Fibroblast of lung (primary cell): Measurements from ENCODE around the gene RAB31. TPM values are rescaled to one million over a fixed set of nuclear protein-coding genes. Genes with fewer than 3 reads are reported as not detected.

Experiments used
- DNase-seq, 2 donors: peaks; one replicate each; pipeline versions ENCODE4 v3.0.0 to v3.0.0-alpha.2; 2010; ENCODE audit warnings: low read depth in 2 of 2
- H2AFZ ChIP-seq: 2 replicates; pipeline ENCODE4 v1.5.1; 2012; ENCODE audit warnings: low read length, control low read depth, inconsistent platforms
- H3K27ac ChIP-seq: 2 replicates; pipeline ENCODE4 v1.5.1; 2011; ENCODE audit warnings: low read length, control low read depth; ENCODE audit not compliant: insufficient read depth
- H3K27me3 ChIP-seq: 2 replicates; pipeline ENCODE4 v1.5.1; 2011; ENCODE audit warnings: mild to moderate bottlenecking, low read length; ENCODE audit not compliant: control insufficient read depth, insufficient read depth
- H3K36me3 ChIP-seq: 2 replicates; pipeline ENCODE4 v1.5.1; 2011; ENCODE audit warnings: low read length; ENCODE audit not compliant: control insufficient read depth, insufficient read depth
- H3K4me1 ChIP-seq: 2 replicates; pipeline ENCODE4 v1.5.1; 2011; ENCODE audit warnings: low read length; ENCODE audit not compliant: control insufficient read depth, insufficient read depth; ENCODE audit errors: extremely low read depth
- H3K4me2 ChIP-seq: 2 replicates; pipeline ENCODE4 v1.5.1; 2011; ENCODE audit warnings: low read length, control low read depth; ENCODE audit not compliant: insufficient read depth; ENCODE audit errors: extremely low read depth
- H3K4me3 ChIP-seq, 4 experiments: fragments of 200-600 bp in 1 of 4; sonication (generic) in 1 of 4; replicated peaks in 1 of 4; 2 replicates each; pipeline ENCODE4 v1.5.1; 2011 to 2016; ENCODE audit warnings: low read length in 4 of 4, low read depth in 3 of 4, mild to moderate bottlenecking in 3 of 4, control low read depth in 2 of 4, inconsistent platforms in 1 of 4, mixed read lengths in 1 of 4; ENCODE audit not compliant: insufficient read depth in 1 of 4; ENCODE audit errors: control extremely low read depth in 1 of 4
- H3K79me2 ChIP-seq: 2 replicates; pipeline ENCODE4 v1.5.1; 2012; ENCODE audit warnings: mild to moderate bottlenecking, low read length, inconsistent platforms; ENCODE audit not compliant: control insufficient read depth, insufficient read depth
- H3K9ac ChIP-seq: 2 replicates; pipeline ENCODE4 v1.5.1; 2011; ENCODE audit warnings: mild to moderate bottlenecking, low read length, control low read depth; ENCODE audit not compliant: insufficient read depth
- H3K9me3 ChIP-seq: 2 replicates; pipeline ENCODE4 v1.5.1; 2012; ENCODE audit warnings: low read depth, low read length; ENCODE audit not compliant: control insufficient read depth, insufficient read depth
- H4K20me1 ChIP-seq: 2 replicates; pipeline ENCODE4 v1.5.1; 2011; ENCODE audit warnings: low read length; ENCODE audit not compliant: control insufficient read depth, insufficient read depth; ENCODE audit errors: extremely low read depth
- EZH2 ChIP-seq: IDR thresholded peaks from 2 replicates; pipeline ENCODE4 v1.5.1; 2012; ENCODE audit warnings: low read length, control low read depth, mild to moderate bottlenecking; ENCODE audit errors: missing control alignments
- polyA plus RNA-seq, 2 donors: library from polyadenylated mRNA; depleted of rRNA in 1 of 2; stranded (reverse) in 1 of 2; unstranded in 1 of 2; fragments of >200 nt; gene quantifications; 2 replicates each; pipeline ENCODE4 v1.2.1, GENCODE V29; 2011 to 2012; ENCODE audit warnings: missing spikeins in 1 of 2
- total RNA-seq: library from RNA; depleted of rRNA; stranded (reverse); fragments of >200 nt; gene quantifications from 2 replicates; pipeline ENCODE4 v1.2.1, GENCODE V29; 2014
- TF ChIP-seq, protein P1 (sequence below), 2 donors: IDR thresholded peaks in 1 of 2; conservative IDR thresholded peaks in 1 of 2; 1 replicate in 1 of 2; 2 replicates in 1 of 2; pipeline ENCODE4 v1.5.1; 2011 to 2012; ENCODE audit warnings: low read length in 2 of 2, control low read depth in 1 of 2, inconsistent platforms in 1 of 2, low read depth in 1 of 2, mild to moderate bottlenecking in 1 of 2

RAB31 gene
- total and polyA plus RNA-seq, 2 donors (not counting 1 experiment from before 2014, with no cell fraction given): 29.6 to 47.1 TPM

DNA sequence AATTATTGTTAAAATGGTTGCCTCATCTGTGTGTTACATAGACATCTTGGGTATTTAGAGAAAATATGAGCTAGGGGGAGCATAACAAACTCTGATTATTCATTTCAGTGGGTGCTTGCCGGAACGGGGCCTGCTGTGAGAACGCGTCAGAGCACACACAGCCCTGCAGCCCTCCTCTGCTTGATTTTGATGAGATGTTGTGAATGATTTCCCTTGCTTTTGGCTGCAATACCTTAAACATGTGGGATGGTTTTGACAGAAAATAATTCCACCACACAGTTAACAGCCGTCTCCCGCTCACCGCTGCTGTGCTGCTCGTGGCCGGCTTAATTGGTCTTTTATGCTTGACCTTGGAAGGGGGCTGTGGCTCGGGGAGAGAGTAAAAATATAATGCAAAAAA is 127.7 kb downstream of the RAB31 start:
- TF ChIP-seq EZH2: no peak
- TF ChIP-seq, protein P1, sequence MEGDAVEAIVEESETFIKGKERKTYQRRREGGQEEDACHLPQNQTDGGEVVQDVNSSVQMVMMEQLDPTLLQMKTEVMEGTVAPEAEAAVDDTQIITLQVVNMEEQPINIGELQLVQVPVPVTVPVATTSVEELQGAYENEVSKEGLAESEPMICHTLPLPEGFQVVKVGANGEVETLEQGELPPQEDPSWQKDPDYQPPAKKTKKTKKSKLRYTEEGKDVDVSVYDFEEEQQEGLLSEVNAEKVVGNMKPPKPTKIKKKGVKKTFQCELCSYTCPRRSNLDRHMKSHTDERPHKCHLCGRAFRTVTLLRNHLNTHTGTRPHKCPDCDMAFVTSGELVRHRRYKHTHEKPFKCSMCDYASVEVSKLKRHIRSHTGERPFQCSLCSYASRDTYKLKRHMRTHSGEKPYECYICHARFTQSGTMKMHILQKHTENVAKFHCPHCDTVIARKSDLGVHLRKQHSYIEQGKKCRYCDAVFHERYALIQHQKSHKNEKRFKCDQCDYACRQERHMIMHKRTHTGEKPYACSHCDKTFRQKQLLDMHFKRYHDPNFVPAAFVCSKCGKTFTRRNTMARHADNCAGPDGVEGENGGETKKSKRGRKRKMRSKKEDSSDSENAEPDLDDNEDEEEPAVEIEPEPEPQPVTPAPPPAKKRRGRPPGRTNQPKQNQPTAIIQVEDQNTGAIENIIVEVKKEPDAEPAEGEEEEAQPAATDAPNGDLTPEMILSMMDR (conservative IDR thresholded peaks at IDR 0.05 in 1 of 2, IDR thresholded peaks at IDR 0.05 in 1 of 2; ENCODE audit: low read depth in 1 of 2, low read length in 2 of 2): no peak
- Histone ChIP-seq H3K79me2 (no peaks in the 10 kb centered on the region), H3K4me3 (no peak overlapping the region), H3K36me3 (no peaks in the 10 kb centered on the region), H3K9me3 (no peaks in the 10 kb centered on the region), H2AFZ (no peak overlapping the region), H3K9ac (no peak overlapping the region), H3K4me1 (no peaks in the 10 kb centered on the region), H3K27ac (no peak overlapping the region), H4K20me1 (no peaks in the 10 kb centered on the region), H3K4me2 (no peak overlapping the region), H3K27me3 (no peaks in the 10 kb centered on the region)
- DNase-seq: peak; percentile 33 to 40

DNA sequence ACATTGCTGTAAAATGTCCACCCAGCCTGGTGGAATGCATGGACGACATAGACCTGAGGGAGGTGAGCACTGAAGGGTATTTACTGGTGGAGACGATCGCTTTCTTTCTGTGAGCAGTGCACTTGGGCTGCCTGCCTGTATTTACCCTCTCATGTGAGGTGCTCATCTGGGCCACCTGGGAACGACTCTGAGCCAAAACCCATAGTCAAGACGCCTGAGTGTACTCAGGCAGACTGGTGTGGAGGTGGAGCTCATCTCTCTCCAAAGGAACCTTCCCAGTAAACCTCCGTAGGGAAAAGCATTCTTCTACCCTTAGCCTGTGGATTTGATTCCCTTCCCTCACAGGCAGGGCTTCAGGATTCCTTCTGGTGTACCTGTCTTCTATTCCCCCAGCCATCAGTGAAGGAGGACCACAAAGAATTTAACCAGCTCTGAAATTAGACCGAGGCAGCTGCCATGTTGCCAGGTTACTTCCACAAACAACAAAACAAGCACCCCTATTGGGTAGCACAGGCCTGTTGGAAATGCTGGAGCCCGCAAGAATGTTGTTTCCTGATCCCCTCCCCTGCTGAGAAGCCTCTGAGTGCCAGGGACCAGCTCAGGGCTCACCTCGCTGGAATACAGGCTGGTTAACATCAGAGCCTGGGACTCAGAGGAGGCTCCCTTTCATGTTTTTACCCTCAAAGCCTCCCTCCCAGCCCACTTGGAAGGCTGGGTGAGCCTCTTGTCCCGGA is 130.2 kb downstream of the RAB31 start:
- Histone ChIP-seq H4K20me1 (no peaks in the 10 kb centered on the region), H3K4me1 (no peaks in the 10 kb centered on the region), H3K27me3 (no peaks in the 10 kb centered on the region), H3K9ac (no peak overlapping the region), H3K79me2 (no peaks in the 10 kb centered on the region), H3K4me2 (no peak overlapping the region), H3K27ac (no peak overlapping the region), H3K9me3 (no peaks in the 10 kb centered on the region), H3K36me3 (no peaks in the 10 kb centered on the region), H2AFZ (no peak overlapping the region), H3K4me3 (no peak overlapping the region)
- TF ChIP-seq, protein P1 (conservative IDR thresholded peaks at IDR 0.05 in 1 of 2, IDR thresholded peaks at IDR 0.05 in 1 of 2; ENCODE audit: low read depth in 1 of 2, low read length in 2 of 2): no peak
- TF ChIP-seq EZH2: no peak
- DNase-seq: peak in 1 of 2 donors; percentile 83

DNA sequence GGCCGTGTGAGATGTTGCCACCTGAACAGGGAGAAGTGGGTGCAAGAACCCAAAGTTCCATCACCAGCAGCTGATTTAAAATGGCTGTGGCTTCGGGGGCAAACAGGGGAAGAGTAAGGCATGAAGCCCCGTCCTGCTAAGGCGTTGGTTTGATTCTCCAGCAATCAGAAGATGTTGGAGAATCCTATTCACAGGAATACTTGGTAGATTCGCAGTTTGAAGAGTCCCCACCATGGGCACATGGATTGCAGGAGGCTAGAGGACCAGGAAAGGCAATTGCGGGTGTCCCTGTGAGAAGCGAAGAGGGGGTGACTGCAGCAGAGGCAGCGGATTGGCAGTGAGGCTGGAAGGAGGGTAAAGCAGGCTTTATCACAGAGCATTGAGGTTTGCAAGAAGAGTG is 131.1 kb downstream of the RAB31 start:
- H3K9ac ChIP-seq: no peak overlapping the region
- no peaks in the 10 kb centered on the region for H3K4me1 ChIP-seq
- no peak for DNase-seq
- H3K27me3 ChIP-seq: no peaks in the 10 kb centered on the region
- H4K20me1 ChIP-seq: no peaks in the 10 kb centered on the region
- no peaks in the 10 kb centered on the region for H3K36me3 ChIP-seq
- no peak for TF ChIP-seq EZH2
- TF ChIP-seq, protein P1 (conservative IDR thresholded peaks at IDR 0.05 in 1 of 2, IDR thresholded peaks at IDR 0.05 in 1 of 2; ENCODE audit: low read depth in 1 of 2, low read length in 2 of 2): no peak
- H3K4me3 ChIP-seq: no peak overlapping the region
- no peak overlapping the region for H3K4me2 ChIP-seq
- no peaks in the 10 kb centered on the region for H3K9me3 ChIP-seq
- H2AFZ ChIP-seq: no peak overlapping the region
- no peaks in the 10 kb centered on the region for H3K79me2 ChIP-seq
- no peak overlapping the region for H3K27ac ChIP-seq
